ENCODE results near the gene ILKAP.

DNA sequence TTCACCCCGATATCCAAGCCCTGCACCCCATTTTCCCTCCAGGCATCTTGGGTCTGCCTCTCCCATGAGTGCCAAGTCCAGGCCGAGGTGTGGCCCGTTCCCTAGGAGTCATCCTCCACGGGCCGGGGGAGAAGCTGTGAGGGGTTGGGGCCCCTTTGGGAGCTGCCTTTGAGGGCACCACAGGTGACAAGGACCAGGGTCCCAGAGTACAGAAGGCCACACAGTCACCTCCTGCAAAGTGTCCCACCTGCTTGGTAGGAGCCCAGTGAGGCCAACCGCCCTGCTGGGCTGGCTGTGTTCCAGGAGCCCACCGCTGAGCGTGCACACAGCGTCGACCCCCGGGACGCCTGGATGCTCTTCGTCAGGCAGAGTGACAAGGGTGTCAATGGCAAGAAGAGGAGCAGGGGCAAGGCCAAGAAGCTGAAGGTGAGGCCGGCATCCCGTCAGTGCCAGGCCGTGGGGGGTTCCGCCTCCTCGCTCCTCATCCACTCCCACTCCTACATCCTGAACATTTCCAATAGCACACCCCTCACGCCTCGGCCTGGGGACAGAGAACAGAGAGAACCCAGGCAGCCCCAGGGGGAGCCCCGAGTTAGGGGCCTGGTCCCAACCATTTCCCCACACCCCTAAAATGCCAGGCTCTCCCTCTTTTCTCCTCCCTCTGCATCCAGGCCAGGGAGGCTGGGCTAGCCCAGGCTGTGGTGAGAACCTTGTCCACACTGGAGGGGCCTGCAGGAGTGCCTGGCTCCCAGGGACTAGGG, 42.0 kb downstream of the ILKAP start:
- no peak for TF ChIP-seq POLR2A (IDR thresholded peaks at IDR 0.05; ENCODE audit: extremely low read depth, insufficient read length)
- TF ChIP-seq, protein P1, sequence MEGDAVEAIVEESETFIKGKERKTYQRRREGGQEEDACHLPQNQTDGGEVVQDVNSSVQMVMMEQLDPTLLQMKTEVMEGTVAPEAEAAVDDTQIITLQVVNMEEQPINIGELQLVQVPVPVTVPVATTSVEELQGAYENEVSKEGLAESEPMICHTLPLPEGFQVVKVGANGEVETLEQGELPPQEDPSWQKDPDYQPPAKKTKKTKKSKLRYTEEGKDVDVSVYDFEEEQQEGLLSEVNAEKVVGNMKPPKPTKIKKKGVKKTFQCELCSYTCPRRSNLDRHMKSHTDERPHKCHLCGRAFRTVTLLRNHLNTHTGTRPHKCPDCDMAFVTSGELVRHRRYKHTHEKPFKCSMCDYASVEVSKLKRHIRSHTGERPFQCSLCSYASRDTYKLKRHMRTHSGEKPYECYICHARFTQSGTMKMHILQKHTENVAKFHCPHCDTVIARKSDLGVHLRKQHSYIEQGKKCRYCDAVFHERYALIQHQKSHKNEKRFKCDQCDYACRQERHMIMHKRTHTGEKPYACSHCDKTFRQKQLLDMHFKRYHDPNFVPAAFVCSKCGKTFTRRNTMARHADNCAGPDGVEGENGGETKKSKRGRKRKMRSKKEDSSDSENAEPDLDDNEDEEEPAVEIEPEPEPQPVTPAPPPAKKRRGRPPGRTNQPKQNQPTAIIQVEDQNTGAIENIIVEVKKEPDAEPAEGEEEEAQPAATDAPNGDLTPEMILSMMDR (IDR thresholded peaks at IDR 0.05; ENCODE audit: low read depth, low read length): no peak
- TF ChIP-seq, protein P2, sequence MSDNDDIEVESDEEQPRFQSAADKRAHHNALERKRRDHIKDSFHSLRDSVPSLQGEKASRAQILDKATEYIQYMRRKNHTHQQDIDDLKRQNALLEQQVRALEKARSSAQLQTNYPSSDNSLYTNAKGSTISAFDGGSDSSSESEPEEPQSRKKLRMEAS (IDR thresholded peaks at IDR 0.05; ENCODE audit: low read depth, low read length): no peak

All from NB4 (cell line).